Measurements from ENCODE around the gene TBCCD1. TPM values are rescaled to one million over a fixed set of nuclear protein-coding genes. Genes with fewer than 3 reads are reported as not detected.

Gene TBCCD1
- 17.9 TPM for total RNA-seq

GRCh38 chr3:186567072-186567921 lies at the start of gene TBCCD1:
Gene TBCCD1, minus strand, starts transcription at chr3:186567339. Its CDS starts 3,010 bp downstream, at chr3:186564329.

DNA sequence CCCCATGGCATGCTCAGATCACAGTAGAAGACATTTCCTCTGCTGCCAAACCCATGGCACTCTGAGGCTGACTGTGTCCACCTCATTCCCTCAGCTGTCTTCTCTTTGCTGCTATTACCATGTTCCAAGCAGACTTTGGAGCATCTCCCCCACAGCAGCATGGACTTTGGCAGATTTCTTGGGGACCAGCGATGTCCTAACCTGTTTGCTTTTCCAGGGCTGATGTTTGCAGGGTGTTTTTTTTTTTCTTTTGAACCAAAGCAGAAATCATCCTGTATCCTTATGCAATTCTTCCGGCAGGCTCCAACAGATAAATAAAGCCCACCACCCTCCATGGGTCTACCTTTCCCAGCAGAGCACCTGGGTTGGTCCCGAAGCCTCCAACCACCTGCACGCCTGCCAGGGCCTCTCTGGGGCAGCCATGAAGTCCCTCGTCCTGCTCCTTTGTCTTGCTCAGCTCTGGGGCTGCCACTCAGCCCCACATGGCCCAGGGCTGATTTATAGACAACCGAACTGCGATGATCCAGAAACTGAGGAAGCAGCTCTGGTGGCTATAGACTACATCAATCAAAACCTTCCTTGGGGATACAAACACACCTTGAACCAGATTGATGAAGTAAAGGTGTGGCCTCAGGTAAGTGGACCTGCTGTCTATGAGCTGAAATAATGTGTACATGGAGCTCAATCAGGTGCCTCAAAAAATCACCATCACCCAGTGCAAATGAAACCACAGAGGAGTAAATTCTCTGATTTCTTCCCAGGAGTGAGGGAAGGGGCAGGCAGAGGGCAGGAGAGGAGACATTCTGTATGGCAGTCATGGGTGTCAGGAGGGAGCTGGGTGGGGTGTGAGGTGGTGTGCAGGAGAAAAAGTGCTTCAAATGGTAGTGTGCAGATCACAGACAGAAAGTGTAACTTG lies 45.8 kb upstream of the TBCCD1 start, which contains the start of gene AHSG:
Gene AHSG, plus strand, starts transcription at position 340 of the 916 bp plus-strand sequence. Its CDS starts 82 bp downstream, at position 422.

GRCh38 chr3:186570096-186570940 lies 3.2 kb upstream of the TBCCD1 start, which contains the start of gene DNAJB11:
Gene DNAJB11, plus strand, starts transcription at chr3:186570720. Its CDS starts 178 bp downstream, at chr3:186570898.

GRCh38 chr3:186544281-186544680 lies 22.9 kb downstream of the TBCCD1 start, which contains the start of gene CRYGS:
Gene CRYGS, minus strand, starts transcription at chr3:186544380. Its CDS starts 54 bp downstream, at chr3:186544326.

Other genes with a start within 250 kb of the TBCCD1 start
- 2.3 TPM for gene DGKG, start 205.1 kb downstream of the TBCCD1 start, total RNA-seq
- 2.9 TPM for gene CRYGS, start 23.0 kb downstream of the TBCCD1 start, total RNA-seq
- 32.3 TPM for gene DNAJB11, start 3.4 kb upstream of the TBCCD1 start, total RNA-seq
- 1.3 TPM for gene AHSG, start 45.7 kb upstream of the TBCCD1 start, total RNA-seq
- not detected for gene FETUB, start 73.1 kb upstream of the TBCCD1 start, total RNA-seq
- gene HRG, start 98.7 kb upstream of the TBCCD1 start, total RNA-seq: 0.88 TPM
- 116 TPM for gene KNG1, start 150.0 kb upstream of the TBCCD1 start, total RNA-seq
- 609 TPM for gene EIF4A2, start 216.2 kb upstream of the TBCCD1 start, total RNA-seq
- gene RFC4, start 239.1 kb upstream of the TBCCD1 start, total RNA-seq: 19.0 TPM